ENCODE data around the gene ATIC.

The ATIC gene

GRCh38 chr2:215360596-215360995, 48.7 kb downstream of the ATIC start:
- TF ChIP-seq, protein P1, sequence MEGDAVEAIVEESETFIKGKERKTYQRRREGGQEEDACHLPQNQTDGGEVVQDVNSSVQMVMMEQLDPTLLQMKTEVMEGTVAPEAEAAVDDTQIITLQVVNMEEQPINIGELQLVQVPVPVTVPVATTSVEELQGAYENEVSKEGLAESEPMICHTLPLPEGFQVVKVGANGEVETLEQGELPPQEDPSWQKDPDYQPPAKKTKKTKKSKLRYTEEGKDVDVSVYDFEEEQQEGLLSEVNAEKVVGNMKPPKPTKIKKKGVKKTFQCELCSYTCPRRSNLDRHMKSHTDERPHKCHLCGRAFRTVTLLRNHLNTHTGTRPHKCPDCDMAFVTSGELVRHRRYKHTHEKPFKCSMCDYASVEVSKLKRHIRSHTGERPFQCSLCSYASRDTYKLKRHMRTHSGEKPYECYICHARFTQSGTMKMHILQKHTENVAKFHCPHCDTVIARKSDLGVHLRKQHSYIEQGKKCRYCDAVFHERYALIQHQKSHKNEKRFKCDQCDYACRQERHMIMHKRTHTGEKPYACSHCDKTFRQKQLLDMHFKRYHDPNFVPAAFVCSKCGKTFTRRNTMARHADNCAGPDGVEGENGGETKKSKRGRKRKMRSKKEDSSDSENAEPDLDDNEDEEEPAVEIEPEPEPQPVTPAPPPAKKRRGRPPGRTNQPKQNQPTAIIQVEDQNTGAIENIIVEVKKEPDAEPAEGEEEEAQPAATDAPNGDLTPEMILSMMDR (IDR thresholded peaks at IDR 0.05; ENCODE audit: low read depth, low read length) = no peak
- no peak overlapping the region for H3K4me3 ChIP-seq (ENCODE audit: low read depth, low read length)

DNA sequence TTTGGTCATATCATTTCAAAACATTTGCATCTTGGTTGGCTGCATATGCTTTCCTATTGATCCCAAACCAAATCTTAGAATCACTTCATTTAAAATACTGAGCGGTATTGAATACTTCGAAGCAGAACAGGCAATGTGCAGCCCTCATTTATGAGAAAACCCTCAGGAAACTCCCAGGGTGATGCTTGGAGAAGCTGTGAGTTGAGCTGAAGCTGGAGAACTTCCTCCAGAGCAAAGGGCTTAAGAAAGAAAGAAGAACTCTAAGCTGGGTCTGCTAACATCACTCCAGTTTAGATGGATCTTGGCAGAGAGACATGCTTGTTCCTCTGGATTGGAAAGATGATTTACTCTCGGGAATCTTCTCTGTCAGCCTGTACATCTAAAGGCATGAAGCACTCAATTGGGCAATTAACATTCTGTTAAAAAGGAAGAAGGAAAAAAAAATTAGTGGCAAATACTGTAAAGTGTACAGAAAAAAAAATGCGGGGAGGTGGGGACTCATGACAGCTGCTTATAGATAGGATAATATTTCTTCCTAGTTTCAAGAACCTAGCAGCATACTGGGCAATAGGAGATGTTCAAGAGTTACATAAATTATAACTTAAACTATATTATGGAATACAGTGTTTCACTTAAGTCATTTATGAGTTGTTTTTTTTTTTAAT, 49.5 kb downstream of the ATIC start:
- TF ChIP-seq, protein P1 (IDR thresholded peaks at IDR 0.05; ENCODE audit: low read depth, low read length) = no peak
- no peak overlapping the region for H3K4me3 ChIP-seq (ENCODE audit: low read depth, low read length)

- no peak overlapping the region for H3K4me3 ChIP-seq (ENCODE audit: low read depth, low read length)
- TF ChIP-seq, protein P1 (IDR thresholded peaks at IDR 0.05; ENCODE audit: low read depth, low read length) = no peak
These were observed 50.2 kb downstream of the ATIC start for GRCh38 chr2:215361876-215362561.

GRCh38 chr2:215362562-215362904, 50.7 kb downstream of the ATIC start:
- no peak overlapping the region for H3K4me3 ChIP-seq (ENCODE audit: low read depth, low read length)
- TF ChIP-seq, protein P1 (IDR thresholded peaks at IDR 0.05; ENCODE audit: low read depth, low read length) = no peak

DNA sequence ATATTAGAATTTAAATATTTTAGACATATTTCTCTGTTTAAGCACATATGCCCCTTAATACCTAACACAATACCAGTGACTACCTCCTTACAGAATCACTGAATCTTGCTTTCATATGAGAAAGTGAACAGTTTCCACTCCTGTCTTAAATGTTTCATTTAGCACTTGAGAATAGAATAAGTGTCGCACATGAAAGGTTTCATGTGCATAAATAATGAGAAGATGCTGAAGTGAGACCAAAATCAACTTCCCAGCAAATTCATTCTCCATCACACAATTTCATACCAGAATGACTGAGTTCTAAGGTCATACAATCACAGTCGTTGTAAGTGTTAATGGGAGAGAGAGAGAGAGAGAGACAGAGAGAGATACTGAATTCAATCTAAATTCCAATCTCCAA, 51.2 kb downstream of the ATIC start:
- H3K4me3 ChIP-seq (ENCODE audit: low read depth, low read length) = no peak overlapping the region
- TF ChIP-seq, protein P1 (IDR thresholded peaks at IDR 0.05; ENCODE audit: low read depth, low read length) = no peak

GRCh38 chr2:215363461-215364156, 51.8 kb downstream of the ATIC start:
- H3K4me3 ChIP-seq (ENCODE audit: low read depth, low read length) = no peak overlapping the region
- TF ChIP-seq, protein P1 (IDR thresholded peaks at IDR 0.05; ENCODE audit: low read depth, low read length) = no peak

Data from WI38 (cell line).